Central memory CD4-positive, alpha-beta T cell (primary cell): Measurements from ENCODE around the gene KMT2D.

Experiments
- DNase-seq: peaks from one replicate; pipeline ENCODE4 v3.0.0; 2022

The KMT2D gene

DNA sequence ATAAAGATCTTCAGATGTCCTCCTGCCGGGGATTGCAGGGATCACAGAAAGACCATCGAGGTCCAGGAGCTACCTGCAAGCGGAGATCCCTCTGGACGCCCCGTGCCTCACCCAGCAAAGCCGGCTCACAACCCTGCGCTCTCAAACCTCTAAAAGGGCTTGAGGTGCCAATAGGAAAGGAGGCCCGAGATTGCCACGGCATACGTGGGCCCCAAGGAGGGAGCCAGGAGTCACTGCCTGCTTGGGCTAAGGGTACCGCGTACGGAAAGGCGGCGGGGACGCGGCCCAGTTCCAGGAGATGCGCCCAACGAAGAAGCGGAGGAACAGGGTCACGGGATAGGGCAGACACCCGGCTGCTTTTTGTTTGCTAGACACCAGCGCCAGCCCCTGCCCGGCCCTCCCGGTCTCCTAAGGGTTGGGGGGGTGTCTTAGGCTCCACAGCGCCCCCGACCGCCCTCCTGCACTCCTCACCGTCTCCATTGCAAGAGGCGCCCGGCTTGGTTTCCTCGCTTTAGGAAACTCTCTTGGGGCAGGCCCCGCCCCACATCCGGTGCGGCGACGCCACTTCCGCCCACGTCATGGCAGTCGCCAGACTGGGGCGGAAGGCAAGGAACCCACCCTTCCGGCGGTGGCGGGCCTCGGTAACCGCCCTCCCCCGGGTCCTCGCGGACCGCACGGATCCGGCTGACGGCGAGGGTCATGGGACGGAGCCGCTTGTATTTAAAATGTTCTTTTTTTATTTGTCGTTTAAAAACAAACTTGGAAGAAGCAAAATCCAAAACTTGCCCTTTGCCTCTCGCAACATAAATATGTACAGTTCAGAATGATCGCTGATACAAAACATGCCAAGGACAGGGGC is 42.1 kb downstream of the KMT2D start, which contains the start of gene PRKAG1:
TSS of gene PRKAG1 (minus strand) at position 516 of the 859 bp plus-strand sequence. CDS start at position 480, 36 bp downstream.
- DNase-seq: peak; percentile 99

DNA sequence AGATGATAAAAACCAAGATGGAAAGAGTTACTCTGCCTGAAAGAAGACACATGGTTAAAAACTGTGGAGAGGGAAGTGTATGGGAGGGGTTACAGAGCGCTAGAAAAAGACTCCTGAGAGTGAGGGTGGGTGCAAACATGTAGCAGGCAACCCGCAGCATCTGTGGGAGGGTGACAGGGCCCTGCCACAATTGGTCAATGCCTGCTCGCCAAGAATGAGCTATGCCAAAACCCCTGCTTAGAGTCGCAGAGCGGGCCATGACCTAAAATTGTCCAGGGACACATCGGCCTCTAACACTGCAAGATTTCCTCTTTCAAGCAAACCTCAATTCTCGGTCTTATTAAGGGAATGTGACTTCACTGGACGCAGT is 42.7 kb downstream of the KMT2D start:
- DNase-seq: peak; percentile 18

DNA sequence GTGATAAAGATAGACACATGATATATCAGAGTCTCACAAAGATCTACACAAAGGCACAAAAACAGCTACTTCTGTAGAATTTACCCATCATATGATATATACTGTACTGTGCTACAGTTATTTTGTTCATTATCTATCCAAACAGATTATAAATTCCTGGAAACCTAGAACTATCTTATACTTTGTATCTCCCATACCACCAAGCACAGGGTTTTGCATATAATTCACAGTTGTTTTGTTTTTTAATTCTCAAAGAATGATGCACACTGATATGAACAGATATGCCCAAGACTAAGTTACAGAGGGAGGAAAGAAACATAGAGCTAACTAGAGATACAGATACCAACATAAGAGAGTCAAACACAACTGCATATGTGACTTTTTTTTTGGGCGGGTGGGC is 45.4 kb downstream of the KMT2D start:
- no peak for DNase-seq

DNA sequence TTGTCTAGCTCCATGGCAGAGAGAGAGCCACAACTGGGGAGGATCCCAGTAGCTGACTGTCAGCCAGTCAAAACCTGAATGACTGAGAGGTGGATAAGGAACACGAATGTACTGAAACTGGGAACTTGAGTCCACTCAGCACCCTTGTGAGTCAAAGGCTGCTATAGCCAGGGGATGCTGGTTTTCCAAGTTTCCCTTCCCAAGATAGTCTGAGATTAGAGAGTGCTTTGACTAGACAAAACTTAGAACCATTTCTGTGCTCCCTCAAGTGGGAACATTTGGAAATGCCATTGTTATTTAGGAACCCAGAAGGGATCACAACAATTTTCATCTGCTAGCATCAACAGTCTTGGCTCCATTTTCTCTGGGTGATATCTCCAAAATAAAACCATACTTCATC is 46.0 kb downstream of the KMT2D start:
- DNase-seq: no peak

DNA sequence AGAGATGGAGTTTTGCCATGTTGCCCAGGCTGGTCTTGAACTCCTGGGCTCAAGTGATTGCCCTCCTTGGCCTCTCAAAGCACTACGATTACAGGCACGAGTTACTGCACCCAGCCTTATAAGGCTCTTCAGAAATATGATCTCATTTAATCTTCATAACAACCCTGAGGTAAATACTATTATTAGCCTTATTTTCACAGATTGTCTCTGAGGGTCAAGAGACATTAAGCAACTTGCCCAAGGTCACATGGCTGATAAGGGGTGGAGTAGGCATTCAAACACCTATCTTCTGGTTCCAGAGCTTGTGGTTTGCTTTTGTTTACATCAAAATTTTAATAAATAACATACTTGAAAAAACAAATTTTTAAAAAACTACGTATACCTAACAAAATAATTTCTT is 47.2 kb downstream of the KMT2D start:
- DNase-seq: no peak

DNA sequence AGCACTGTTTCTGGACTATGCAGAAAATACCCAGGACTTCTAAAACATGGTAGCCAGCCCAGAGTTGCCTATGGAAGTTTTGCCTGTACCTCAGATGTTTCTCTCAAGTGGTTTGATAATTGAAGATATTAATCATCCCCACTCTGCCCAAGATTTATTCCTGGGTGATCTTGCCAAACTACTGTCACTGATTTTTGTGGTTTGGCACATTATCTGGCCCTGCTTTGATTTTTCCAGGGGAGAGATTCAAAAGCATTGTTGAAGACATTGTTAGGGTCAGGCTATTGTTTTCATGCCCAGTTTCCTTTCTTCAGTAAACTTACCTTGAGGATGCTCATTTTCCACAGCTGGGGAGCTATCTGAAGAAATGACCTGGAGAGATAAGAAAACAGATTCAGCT is 47.9 kb downstream of the KMT2D start:
- DNase-seq: no peak
